GM23338 (cell line): ENCODE data around the gene ZFP28. TPM values are rescaled to one million over a fixed set of nuclear protein-coding genes. Genes with fewer than 3 reads are reported as not detected.

Experiments
- ATAC-seq: fragments of 200-7000 bp; cut with Tn5 transposase; 3 replicates; pipeline ENCODE4 v1.9.1; 2020
- DNase-seq: peaks from one replicate; pipeline ENCODE4 v3.0.0-alpha.2; 2015; ENCODE audit warnings: low spot score
- H2AFZ ChIP-seq: fragments of 200-600 bp; sonication (generic); 2 replicates; pipeline ENCODE4 v1.8.0; 2016; ENCODE audit warnings: antibody characterized with exemption, mild to moderate bottlenecking, moderate library complexity
- H3F3A ChIP-seq: fragments of 200-600 bp; sonication (generic); replicated peaks from 2 replicates; pipeline ENCODE4 v1.8.0; 2017; ENCODE audit warnings: antibody characterized with exemption, mixed run types, low read depth
- H3K27ac ChIP-seq: fragments of 200-600 bp; sonication (generic); 2 replicates; pipeline ENCODE4 v1.6.1; 2016; ENCODE audit warnings: low read depth
- H3K27me3 ChIP-seq: fragments of 200-600 bp; sonication (generic); 2 replicates; pipeline ENCODE4 v1.8.0; 2016; ENCODE audit warnings: mild to moderate bottlenecking, mixed run types, moderate library complexity; ENCODE audit not compliant: insufficient read depth
- H3K36me3 ChIP-seq: fragments of 200-600 bp; sonication (generic); 2 replicates; pipeline ENCODE4 v1.8.0; 2016; ENCODE audit warnings: mild to moderate bottlenecking; ENCODE audit not compliant: insufficient read depth
- H3K4me1 ChIP-seq: fragments of 200-600 bp; sonication (generic); 2 replicates; pipeline ENCODE4 v1.8.0; 2016; ENCODE audit warnings: mild to moderate bottlenecking, moderate library complexity; ENCODE audit not compliant: insufficient read depth
- H3K4me2 ChIP-seq: fragments of 200-600 bp; sonication (generic); 2 replicates; pipeline ENCODE4 v1.7.1; 2017; ENCODE audit warnings: mixed run types
- H3K4me3 ChIP-seq: fragments of 200-600 bp; sonication (generic); 2 replicates; pipeline ENCODE4 v1.6.1; 2016; ENCODE audit warnings: mixed run types
- H3K79me2 ChIP-seq: fragments of 200-600 bp; sonication (generic); replicated peaks from 2 replicates; pipeline ENCODE4 v1.8.0; 2017; ENCODE audit warnings: mild to moderate bottlenecking; ENCODE audit not compliant: insufficient read depth
- H3K9me2 ChIP-seq: fragments of 200-600 bp; sonication (generic); 2 replicates; pipeline ENCODE4 v1.8.0; 2017; ENCODE audit not compliant: insufficient read depth
- H4K20me1 ChIP-seq: fragments of 200-600 bp; sonication (generic); replicated peaks from 2 replicates; pipeline ENCODE4 v1.8.0; 2017; ENCODE audit warnings: mild to moderate bottlenecking; ENCODE audit not compliant: insufficient read depth
- H3K27ac Mint-ChIP-seq: 2 replicates; pipeline ENCODE4 v1.8.0; 2020; ENCODE audit warnings: inconsistent platforms, mild to moderate bottlenecking, moderate library complexity, mixed read lengths
- H3K27me3 Mint-ChIP-seq: 3 replicates; pipeline ENCODE4 v1.8.0; 2022; ENCODE audit warnings: low read depth, mild to moderate bottlenecking, moderate library complexity, mixed read lengths, inconsistent platforms; ENCODE audit not compliant: insufficient read depth, poor library complexity
- H3K36me3 Mint-ChIP-seq: 3 replicates; pipeline ENCODE4 v1.8.0; 2021; ENCODE audit warnings: low read depth, mild to moderate bottlenecking, inconsistent platforms, moderate library complexity, mixed read lengths
- H3K4me1 Mint-ChIP-seq: 3 replicates; pipeline ENCODE4 v1.8.0; 2020; ENCODE audit warnings: mild to moderate bottlenecking, inconsistent platforms, mixed read lengths
- H3K4me3 Mint-ChIP-seq: 3 replicates; pipeline ENCODE4 v1.8.0; 2021; ENCODE audit warnings: moderate library complexity, mild to moderate bottlenecking, inconsistent platforms, mixed read lengths
- H3K9me3 Mint-ChIP-seq: 3 replicates; pipeline ENCODE4 v1.8.0; 2020; ENCODE audit warnings: moderate library complexity, mild to moderate bottlenecking, inconsistent platforms, mixed read lengths
- CREB1 ChIP-seq: fragments of 250-450 bp; sonication (Bioruptor Pico); IDR thresholded peaks from 2 replicates; pipeline ENCODE4 v1.5.0; 2020; ENCODE audit warnings: low read depth, mild to moderate bottlenecking, moderate library complexity
- NANOG ChIP-seq: IDR thresholded peaks from 2 replicates; pipeline ENCODE4 v1.6.1; 2016; ENCODE audit warnings: antibody characterized with exemption, borderline replicate concordance
- POLR2AphosphoS5 ChIP-seq: IDR thresholded peaks from 2 replicates; pipeline ENCODE4 v1.6.1; 2016; ENCODE audit warnings: antibody characterized with exemption, low read depth
- REST ChIP-seq: IDR thresholded peaks from one replicate; pipeline ENCODE4 v1.6.1; 2018; ENCODE audit warnings: antibody characterized with exemption; ENCODE audit not compliant: unreplicated experiment
- STAT1 ChIP-seq: IDR thresholded peaks from one replicate; pipeline ENCODE4 v1.6.1; 2016; ENCODE audit warnings: antibody characterized with exemption; ENCODE audit not compliant: unreplicated experiment
- polyA plus RNA-seq: library from polyadenylated mRNA; unstranded; fragments of >200 nt; fragmentation: Nextera tagmentation; extraction: Ambion mirVana; gene quantifications from 2 replicates; pipeline ENCODE4 v1.2.1, GENCODE V29; 2016
- total RNA-seq: library from RNA; depleted of rRNA; stranded (reverse); fragments of >200 nt; shearing (Covaris generic); gene quantifications from 2 replicates; pipeline ENCODE4 v1.2.3, GENCODE V29; 2014

The ZFP28 gene
- total and polyA plus RNA-seq, 2 experiments from 2014 or later: 3.0 to 7.9 TPM

- H3K27me3 ChIP-seq: no peaks in the 10 kb centered on the region
- peaks cover 26% of the 10 kb centered on the region for H3K9me3 Mint-ChIP-seq
Observed at GRCh38 chr19:56508290-56508778, 30.4 kb upstream of the ZFP28 start.

GRCh38 chr19:56525214-56525860 lies 13.4 kb upstream of the ZFP28 start:
- H3K4me3 Mint-ChIP-seq: no peak overlapping the region
- no peak overlapping the region for H3K4me3 ChIP-seq
- peaks cover 40% of the 10 kb centered on the region for H3K36me3 Mint-ChIP-seq
- no peak overlapping the region for H3K4me2 ChIP-seq
- peaks cover 99% of the 10 kb centered on the region for H3K9me3 Mint-ChIP-seq
- no peaks in the 10 kb centered on the region for H4K20me1 ChIP-seq
- H3K27me3 ChIP-seq: no peaks in the 10 kb centered on the region
- H3K27me3 Mint-ChIP-seq: peaks cover 2% of the 10 kb centered on the region
- H3K4me1 Mint-ChIP-seq: no peaks in the 10 kb centered on the region
- H2AFZ ChIP-seq: no peak overlapping the region
- H3K27ac ChIP-seq: no peak overlapping the region
- H3K9me2 ChIP-seq: no peaks in the 10 kb centered on the region
- ATAC-seq: no peak
- H3K4me1 ChIP-seq: no peaks in the 10 kb centered on the region
- peaks cover 17% of the 10 kb centered on the region for H3K36me3 ChIP-seq
- no peak for DNase-seq
- no peak overlapping the region for H3K27ac Mint-ChIP-seq
- no peaks in the 10 kb centered on the region for H3K79me2 ChIP-seq
- H3F3A ChIP-seq: no peaks in the 10 kb centered on the region
- TF ChIP-seq POLR2AphosphoS5 (no peak), REST (no peak), STAT1 (no peak), CREB1 (no peak)

More at GRCh38 chr19:56508290-56508778, 30.4 kb upstream of the ZFP28 start:
- H3K4me2 ChIP-seq: peak overlapping the region; percentile 84
- H3K9me2 ChIP-seq: no peaks in the 10 kb centered on the region
- no peaks in the 10 kb centered on the region for H4K20me1 ChIP-seq
- ATAC-seq (no peak), DNase-seq (no peak)
- H3K4me3 ChIP-seq: peak overlapping the region; percentile 72
- Mint-ChIP-seq H3K27me3 (peaks cover 3% of the 10 kb centered on the region), H3K4me3 (no peak overlapping the region), H3K4me1 (no peaks in the 10 kb centered on the region), H3K36me3 (peaks cover 7% of the 10 kb centered on the region), H3K27ac (no peak overlapping the region)
- no peaks in the 10 kb centered on the region for H3K79me2 ChIP-seq
- H2AFZ ChIP-seq: peak overlapping the region; percentile 97
- no peak for TF ChIP-seq REST
- TF ChIP-seq NANOG: no peak
- H3F3A ChIP-seq: no peaks in the 10 kb centered on the region
- H3K4me1 ChIP-seq: no peaks in the 10 kb centered on the region
- no peak overlapping the region for H3K27ac ChIP-seq
- H3K36me3 ChIP-seq: 0 out of 2 replicates have a peak, but pooled peaks cover 6% of the 10 kb centered on the region
